ENCODE measurements around the gene IBA57. TPM values are rescaled to one million over a fixed set of nuclear protein-coding genes. Genes with fewer than 3 reads are reported as not detected.

IBA57 gene
- total RNA-seq, 2 donors from 2014 or later, result 3.5 to 12.2 TPM

DNA sequence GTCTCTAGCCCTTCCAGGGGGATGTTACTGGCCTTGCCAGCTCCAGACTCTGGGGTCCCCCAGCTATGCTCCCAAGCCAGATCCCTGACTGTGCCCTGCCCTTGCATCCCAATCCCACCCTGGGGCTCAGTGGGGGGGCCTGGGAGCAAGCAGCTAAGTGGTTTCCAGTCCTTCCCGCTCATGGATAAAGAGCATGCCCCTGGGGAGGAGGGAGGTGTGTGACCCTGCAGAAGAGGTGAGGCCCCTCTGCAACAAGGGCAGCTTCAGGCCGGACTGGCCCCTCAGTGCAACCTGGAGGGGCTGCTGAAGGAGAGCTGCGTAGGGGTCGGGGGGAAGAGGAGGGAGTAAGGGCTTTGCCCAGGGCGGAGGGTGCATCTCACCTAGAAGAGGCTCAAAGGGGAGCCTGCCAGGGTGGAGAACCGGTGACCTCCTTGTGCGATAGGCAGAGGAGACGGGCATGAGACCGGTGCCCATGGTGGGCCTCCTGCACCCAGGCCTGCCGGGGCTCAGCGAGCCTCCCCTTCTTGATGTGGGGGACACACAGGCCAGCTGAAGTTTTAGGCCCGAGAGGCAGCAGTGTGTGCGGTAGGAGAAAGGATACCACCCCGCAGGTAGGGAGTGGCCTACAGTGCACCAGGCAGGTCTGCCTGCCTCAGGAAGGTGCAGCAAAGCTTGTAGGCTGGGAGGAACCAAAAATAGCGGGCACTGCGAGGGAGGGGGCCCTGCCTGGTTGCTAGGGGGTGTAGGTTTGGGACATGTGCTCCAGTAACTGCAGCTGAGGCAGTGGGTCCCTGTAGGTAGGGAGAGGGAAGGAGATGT is 45.3 kb downstream of the IBA57 start:
- no peak overlapping the region for H3K27ac ChIP-seq
- no peak for DNase-seq (ENCODE audit: low spot score)

DNA sequence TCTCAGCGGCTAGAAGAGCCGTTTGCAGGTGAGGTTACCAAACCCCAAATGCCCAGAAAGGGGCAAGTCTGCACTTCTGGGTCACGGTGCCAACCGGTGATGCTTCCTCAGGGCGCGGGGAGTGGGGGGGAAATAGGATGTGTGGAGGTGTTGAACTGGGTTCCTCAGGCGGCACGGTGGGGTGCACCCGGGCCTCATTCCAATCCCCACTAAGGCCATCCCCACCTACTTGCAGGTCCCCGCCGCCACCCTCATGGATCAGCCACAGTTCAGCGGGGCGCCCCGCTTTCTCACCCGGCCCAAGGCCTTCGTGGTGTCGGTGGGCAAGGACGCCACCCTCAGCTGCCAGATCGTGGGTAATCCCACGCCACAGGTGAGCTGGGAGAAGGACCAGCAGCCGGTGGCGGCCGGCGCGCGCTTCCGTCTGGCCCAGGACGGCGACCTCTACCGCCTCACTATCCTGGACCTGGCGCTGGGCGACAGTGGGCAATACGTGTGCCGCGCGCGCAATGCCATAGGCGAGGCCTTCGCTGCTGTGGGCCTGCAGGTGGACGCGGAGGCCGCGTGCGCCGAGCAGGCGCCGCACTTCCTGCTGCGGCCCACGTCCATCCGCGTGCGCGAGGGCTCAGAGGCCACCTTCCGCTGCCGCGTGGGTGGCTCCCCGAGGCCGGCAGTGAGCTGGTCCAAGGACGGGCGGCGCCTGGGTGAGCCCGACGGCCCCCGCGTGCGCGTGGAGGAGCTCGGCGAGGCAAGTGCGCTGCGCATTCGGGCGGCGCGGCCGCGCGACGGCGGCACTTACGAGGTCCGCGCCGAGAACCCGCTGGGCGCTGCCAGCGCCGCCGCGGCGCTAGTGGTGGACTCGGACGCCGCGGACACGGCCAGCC is 46.2 kb downstream of the IBA57 start:
- Histone ChIP-seq H3K9me3 (no peaks in the 10 kb centered on the region), H3K27me3 (replicated peaks; ENCODE audit: insufficient read depth) (no peaks in the 10 kb centered on the region), H3K27ac (no peak overlapping the region), H3K36me3 (no peaks in the 10 kb centered on the region), H3K4me1 (ENCODE audit: control insufficient read depth in 1 of 2, low read depth in 2 of 2) (peaks cover 4 to 5% of the 10 kb centered on the region in 2 donors), H3K4me3 (no peak overlapping the region)
- ATAC-seq (ENCODE audit: insufficient number of reproducible peaks, low FRiP score, low read depth) (no peak), DNase-seq (ENCODE audit: low spot score) (no peak)
- TF ChIP-seq CTCF (IDR thresholded peaks at IDR 0.05), result no peak

More for the DNA sequence above, 45.3 kb downstream of the IBA57 start:
- no peak for TF ChIP-seq CTCF (IDR thresholded peaks at IDR 0.05)
- Histone ChIP-seq H3K4me1 (ENCODE audit: control insufficient read depth in 1 of 2, low read depth in 2 of 2) (peaks cover 4 to 5% of the 10 kb centered on the region in 2 donors), H3K9me3 (no peaks in the 10 kb centered on the region), H3K4me3 (no peak overlapping the region), H3K27me3 (replicated peaks; ENCODE audit: insufficient read depth) (no peaks in the 10 kb centered on the region), H3K36me3 (no peaks in the 10 kb centered on the region)
- no peak for ATAC-seq (ENCODE audit: insufficient number of reproducible peaks, low FRiP score, low read depth)

GRCh38 chr1:228212415-228212965 is 46.9 kb downstream of the IBA57 start:
- Histone ChIP-seq H3K27ac (no peak overlapping the region), H3K9me3 (no peaks in the 10 kb centered on the region), H3K36me3 (no peaks in the 10 kb centered on the region), H3K4me3 (peak overlapping the region; percentile 85), H3K4me1 (ENCODE audit: control insufficient read depth in 1 of 2, low read depth in 2 of 2) (peaks cover 4 to 5% of the 10 kb centered on the region in 2 donors), H3K27me3 (replicated peaks; ENCODE audit: insufficient read depth) (no peaks in the 10 kb centered on the region)
- ATAC-seq (ENCODE audit: insufficient number of reproducible peaks, low FRiP score, low read depth), result no peak
- DNase-seq (ENCODE audit: low spot score), result no peak
- no peak for TF ChIP-seq CTCF (IDR thresholded peaks at IDR 0.05)

DNA sequence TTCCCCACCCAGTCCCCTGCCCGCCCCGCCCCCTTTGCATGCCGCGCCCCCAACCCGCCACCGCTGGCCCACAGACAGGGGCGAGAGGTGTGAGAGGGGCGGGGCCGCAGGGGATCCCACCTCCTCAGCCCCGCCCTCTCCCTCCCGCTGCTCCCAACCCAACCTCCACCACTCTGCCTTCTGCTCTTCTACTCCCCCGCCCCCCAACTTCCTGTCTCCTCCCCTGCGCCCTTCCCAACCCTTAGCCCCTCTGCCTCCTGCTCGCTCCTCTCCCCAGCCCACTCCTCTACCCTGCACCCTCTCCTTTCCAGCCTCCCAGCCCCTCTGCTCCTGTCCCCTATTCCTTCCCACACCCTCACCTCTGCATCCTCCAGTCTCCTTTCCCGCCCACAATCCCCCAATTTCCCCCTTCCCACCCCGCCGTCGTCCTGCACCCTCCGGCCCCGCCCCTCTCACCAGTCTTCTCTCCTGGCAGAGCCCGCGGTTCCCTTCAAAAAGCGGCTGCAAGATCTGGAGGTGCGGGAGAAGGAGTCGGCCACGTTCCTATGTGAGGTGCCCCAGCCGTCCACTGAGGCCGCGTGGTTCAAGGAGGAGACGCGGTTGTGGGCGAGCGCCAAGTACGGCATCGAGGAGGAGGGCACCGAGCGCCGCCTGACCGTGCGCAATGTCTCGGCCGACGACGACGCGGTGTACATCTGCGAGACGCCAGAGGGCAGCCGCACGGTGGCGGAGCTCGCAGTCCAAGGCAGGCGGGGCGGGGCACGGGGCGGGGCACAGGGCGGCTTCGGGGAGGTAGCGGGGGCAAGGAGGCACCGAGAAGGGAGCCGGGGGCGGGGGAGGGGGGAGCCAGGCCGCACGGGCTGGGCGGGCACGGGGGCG is 47.6 kb downstream of the IBA57 start:
- Histone ChIP-seq H3K4me3 (peak overlapping the region; percentile 85), H3K27me3 (replicated peaks; ENCODE audit: insufficient read depth) (no peaks in the 10 kb centered on the region), H3K9me3 (no peaks in the 10 kb centered on the region), H3K27ac (no peak overlapping the region), H3K36me3 (no peaks in the 10 kb centered on the region), H3K4me1 (ENCODE audit: control insufficient read depth in 1 of 2, low read depth in 2 of 2) (peaks cover 4 to 5% of the 10 kb centered on the region in 2 donors)
- TF ChIP-seq CTCF (IDR thresholded peaks at IDR 0.05), result peak; percentile 57
- ATAC-seq (ENCODE audit: insufficient number of reproducible peaks, low FRiP score, low read depth) (peak; percentile 42), DNase-seq (ENCODE audit: low spot score) (peak; percentile 34)

Measured in thoracic aorta (tissue), 2 donors.